Smooth muscle cell (in vitro differentiated cells): ENCODE results near the gene EEPD1. TPM values are rescaled to one million over a fixed set of nuclear protein-coding genes. Genes with fewer than 3 reads are reported as not detected.

ENCODE experiments used
- DNase-seq: peaks from one replicate; lab custom pipeline; 2025; ENCODE audit not compliant: unreplicated experiment; lab: John Stamatoyannopoulos, UW
- H2AFZ ChIP-seq: fragments of 200-600 bp; sonication (generic); 2 replicates; pipeline ENCODE4 v1.6.0; 2016; ENCODE audit warnings: antibody characterized with exemption, low read depth, mild to moderate bottlenecking
- H3F3A ChIP-seq: fragments of 200-600 bp; sonication (generic); 2 replicates; pipeline ENCODE4 v1.6.0; 2017; ENCODE audit warnings: antibody characterized with exemption, low read depth
- H3K27ac ChIP-seq: fragments of 200-600 bp; sonication (generic); 2 replicates; pipeline ENCODE4 v1.5.1; 2016; ENCODE audit warnings: low read depth, mild to moderate bottlenecking
- H3K27me3 ChIP-seq: fragments of 200-600 bp; sonication (generic); 2 replicates; pipeline ENCODE4 v1.6.1; 2016; ENCODE audit warnings: low read depth, mild to moderate bottlenecking
- H3K36me3 ChIP-seq: fragments of 200-600 bp; sonication (generic); 2 replicates; pipeline ENCODE4 v1.5.1; 2016; ENCODE audit warnings: low read depth
- H3K4me1 ChIP-seq: fragments of 200-600 bp; sonication (generic); 2 replicates; pipeline ENCODE4 v1.5.1; 2016; ENCODE audit warnings: low read depth
- H3K4me2 ChIP-seq: fragments of 200-600 bp; sonication (generic); 2 replicates; pipeline ENCODE4 v1.6.0; 2016; ENCODE audit warnings: mild to moderate bottlenecking
- H3K4me3 ChIP-seq: fragments of 200-600 bp; sonication (generic); 2 replicates; pipeline ENCODE4 v1.5.1; 2016; ENCODE audit warnings: mild to moderate bottlenecking
- H3K79me2 ChIP-seq: fragments of 200-600 bp; sonication (generic); 2 replicates; pipeline ENCODE4 v1.6.0; 2016; ENCODE audit warnings: low read depth, mild to moderate bottlenecking
- H3K9ac ChIP-seq: fragments of 200-600 bp; sonication (generic); 2 replicates; pipeline ENCODE4 v1.6.0; 2016; ENCODE audit warnings: low read depth
- H3K9me3 ChIP-seq: fragments of 200-600 bp; sonication (generic); replicated peaks from 2 replicates; pipeline ENCODE4 v1.5.1; 2016; ENCODE audit warnings: low read depth
- H4K20me1 ChIP-seq: fragments of 200-600 bp; sonication (generic); 2 replicates; pipeline ENCODE4 v1.6.0; 2016; ENCODE audit warnings: low read depth
- CTCF ChIP-seq: fragments of 200-600 bp; sonication (generic); IDR thresholded peaks from 2 replicates; pipeline ENCODE4 v1.5.1; 2017; ENCODE audit warnings: borderline replicate concordance, mild to moderate bottlenecking, antibody characterized with exemption; ENCODE audit not compliant: insufficient read depth, poor library complexity, severe bottlenecking
- WGBS: methylation state at CpG from one replicate; pipeline ENCODE4 v1.1.7; 2016; ENCODE audit warnings: low lambda C conversion rate; 5-methylcytosine and 5-hydroxymethylcytosine counted together
- polyA plus RNA-seq: library from polyadenylated mRNA; unstranded; fragments of >200 nt; fragmentation: Nextera tagmentation; extraction: Ambion mirVana; gene quantifications from 2 replicates; pipeline ENCODE4 v1.2.1, GENCODE V29; 2016
- total RNA-seq: library from RNA; depleted of rRNA; stranded (reverse); fragments of >200 nt; gene quantifications from 2 replicates; pipeline ENCODE4 v1.2.3, GENCODE V29; 2014

Gene EEPD1
- total and polyA plus RNA-seq, 2 experiments from 2014 or later = 1.5 TPM

DNA sequence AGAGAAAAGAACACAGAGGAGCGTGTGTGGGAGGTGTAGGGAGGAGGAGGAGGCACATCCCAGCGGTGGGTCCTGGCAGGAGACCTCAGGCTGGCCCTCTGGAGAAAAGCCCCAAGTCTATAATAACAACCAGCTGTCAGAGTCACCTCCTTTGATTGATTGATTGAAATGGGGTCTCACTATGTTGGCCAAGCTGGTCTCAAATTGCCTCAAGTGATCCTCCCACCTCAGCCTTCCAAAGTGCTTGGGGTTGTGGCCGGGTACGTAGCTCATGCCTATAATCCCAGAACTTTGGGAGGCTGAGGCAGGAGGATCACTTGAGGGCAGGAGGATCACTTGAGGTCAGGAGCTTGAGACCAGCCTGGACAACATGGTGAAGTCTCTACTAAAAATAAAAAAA is 133.6 kb downstream of the EEPD1 start:
- Histone ChIP-seq H3K9me3 (no peaks in the 10 kb centered on the region), H3K27me3 (no peaks in the 10 kb centered on the region), H3K79me2 (no peaks in the 10 kb centered on the region), H3K27ac (no peak overlapping the region), H3K4me2 (no peak overlapping the region), H3K4me3 (no peak overlapping the region), H3F3A (peaks cover under 1% of the 10 kb centered on the region), H4K20me1 (no peaks in the 10 kb centered on the region), H3K9ac (no peak overlapping the region), H3K4me1 (peaks cover 3% of the 10 kb centered on the region), H3K36me3 (no peaks in the 10 kb centered on the region), H2AFZ (no peak overlapping the region)
- TF ChIP-seq CTCF = no peak
- DNase-seq = no peak
- WGBS = 92% methylated on average over 4 of the region's 4 CpGs

- no peaks in the 10 kb centered on the region for H3K79me2 ChIP-seq
- no peak overlapping the region for H2AFZ ChIP-seq
- no peak overlapping the region for H3K4me3 ChIP-seq
- no peak for TF ChIP-seq CTCF
- no peaks in the 10 kb centered on the region for H3K4me1 ChIP-seq
- H3K9ac ChIP-seq = no peak overlapping the region
- H4K20me1 ChIP-seq = no peaks in the 10 kb centered on the region
- WGBS = 75% methylated on average over 19 of the region's 19 CpGs
- no peak overlapping the region for H3K27ac ChIP-seq
- no peaks in the 10 kb centered on the region for H3F3A ChIP-seq
- no peak for DNase-seq
- no peak overlapping the region for H3K4me2 ChIP-seq
- no peaks in the 10 kb centered on the region for H3K9me3 ChIP-seq
- H3K36me3 ChIP-seq = no peaks in the 10 kb centered on the region
- no peaks in the 10 kb centered on the region for H3K27me3 ChIP-seq
Observed at GRCh38 chr7:36287371-36288241, 134.6 kb downstream of the EEPD1 start.

DNA sequence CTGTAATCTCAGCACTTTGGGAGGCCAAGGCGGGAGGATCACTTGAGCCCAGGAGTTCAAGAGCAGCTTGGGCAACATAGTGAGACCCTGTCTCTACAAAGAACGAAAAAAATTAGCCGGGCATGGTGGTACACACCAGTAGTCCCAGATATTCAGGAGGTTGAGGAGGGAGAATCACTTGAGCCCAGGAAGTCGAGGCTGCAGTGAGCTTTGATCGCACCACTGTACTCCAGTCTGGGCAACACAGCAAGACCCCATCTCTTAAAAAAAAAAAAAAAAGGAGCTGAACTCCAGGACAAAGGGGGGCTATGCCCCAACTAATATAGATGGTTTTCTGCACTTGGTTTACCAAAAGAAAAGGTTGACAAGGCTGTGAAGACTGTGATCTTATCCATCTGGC is 135.4 kb downstream of the EEPD1 start:
- H3K9ac ChIP-seq = no peak overlapping the region
- 97% methylated on average over 5 of the region's 5 CpGs for WGBS
- no peaks in the 10 kb centered on the region for H3K27me3 ChIP-seq
- no peak overlapping the region for H3K27ac ChIP-seq
- no peaks in the 10 kb centered on the region for H3K9me3 ChIP-seq
- no peak overlapping the region for H3K4me3 ChIP-seq
- H3K79me2 ChIP-seq = no peaks in the 10 kb centered on the region
- no peaks in the 10 kb centered on the region for H3F3A ChIP-seq
- no peak overlapping the region for H3K4me2 ChIP-seq
- H3K4me1 ChIP-seq = no peaks in the 10 kb centered on the region
- H4K20me1 ChIP-seq = no peaks in the 10 kb centered on the region
- H3K36me3 ChIP-seq = no peaks in the 10 kb centered on the region
- H2AFZ ChIP-seq = no peak overlapping the region
- no peak for DNase-seq
- TF ChIP-seq CTCF = no peak
